CD4-positive, CD25-positive, alpha-beta regulatory T cell (primary cell): Measurements from ENCODE around the gene ZNF181. TPM values are rescaled to one million over a fixed set of nuclear protein-coding genes. Genes with fewer than 3 reads are reported as not detected.

Experiments used
- polyA plus RNA-seq, 4 donors: library from polyadenylated mRNA; unstranded; fragments of 300-500 nt; fragmentation: Illumina TruSeq; gene quantifications; one replicate each; pipeline ENCODE4 v1.2.3, GENCODE V29; 2021
- total RNA-seq: library from RNA; stranded (reverse); gene quantifications from one replicate; pipeline ENCODE4 v1.2.3, GENCODE V29; 2022

The ZNF181 gene
- total and polyA plus RNA-seq, 5 donors from 2014 or later, result 4.8 to 32.5 (median 21.0) TPM

Other genes with a start within 250 kb of the ZNF181 start
- 0.74 TPM for gene SCGB2B2, start 57.1 kb upstream of the ZNF181 start, total RNA-seq
- under 1 TPM in 1 of 4 donors, not detected in 3; 0.07 TPM for gene SCGB2B2, start 57.1 kb upstream of the ZNF181 start, polyA plus RNA-seq
- gene ZNF302, start 56.6 kb upstream of the ZNF181 start, total RNA-seq, result 14.6 TPM
- 10 to 100 TPM; 13.9 to 24.3 (median 16.7) TPM for gene ZNF302, start 56.6 kb upstream of the ZNF181 start, polyA plus RNA-seq
- 4.6 TPM for gene ZNF599, start 39.0 kb downstream of the ZNF181 start, total RNA-seq
- gene ZNF599, start 39.0 kb downstream of the ZNF181 start, polyA plus RNA-seq, result 1 to 10 TPM; 5.8 to 8.3 (median 6.9) TPM
- 4.5 TPM for gene ZNF30, start 192.7 kb downstream of the ZNF181 start, total RNA-seq
- gene ZNF30, start 192.7 kb downstream of the ZNF181 start, polyA plus RNA-seq, result 10 to 100 TPM in 1 of 4 donors, 1 to 10 TPM in 3; 3.0 to 15.2 (median 7.7) TPM
- gene ZNF792, start 230.0 kb downstream of the ZNF181 start, total RNA-seq, result 16.2 TPM
- gene ZNF792, start 230.0 kb downstream of the ZNF181 start, polyA plus RNA-seq, result 10 to 100 TPM; 15.5 to 24.7 (median 19.9) TPM